Activated naive CD4-positive, alpha-beta T cell treated with anti-CD3 and anti-CD28 coated beads, Interleukin-2, amount 50 U/mL, for 16 hours (primary cell): ENCODE results near the gene RNU5B-1.

Source experiments
- DNase-seq: peaks from one replicate; pipeline ENCODE4 v3.0.0-alpha.2; 2020

RNU5B-1 gene

GRCh38 chr15:65289261-65289854 is 15.1 kb upstream of the RNU5B-1 start:
- no peak for DNase-seq

GRCh38 chr15:65290228-65290627 is 14.2 kb upstream of the RNU5B-1 start:
- no peak for DNase-seq

- DNase-seq, result no peak
Measured at GRCh38 chr15:65292938-65293518, 11.4 kb upstream of the RNU5B-1 start.

GRCh38 chr15:65298731-65299130 is 5.7 kb upstream of the RNU5B-1 start:
- DNase-seq, result no peak

GRCh38 chr15:65300924-65301441 is 3.5 kb upstream of the RNU5B-1 start:
- DNase-seq, result no peak

- no peak for DNase-seq
Measured at GRCh38 chr15:65302061-65302460, 2.4 kb upstream of the RNU5B-1 start.

GRCh38 chr15:65303687-65304380 is 643 bp upstream of the RNU5B-1 start:
- peak; percentile 16 for DNase-seq

- DNase-seq, result peak; percentile 42
Measured at GRCh38 chr15:65305150-65305758, 777 bp downstream of the RNU5B-1 start.

GRCh38 chr15:65305776-65306175 is 1.3 kb downstream of the RNU5B-1 start:
- no peak for DNase-seq

- DNase-seq, result no peak
Measured at GRCh38 chr15:65306551-65306950, 2.1 kb downstream of the RNU5B-1 start.

- no peak for DNase-seq
Measured at GRCh38 chr15:65307978-65308377, 3.5 kb downstream of the RNU5B-1 start.

- no peak for DNase-seq
Measured at GRCh38 chr15:65309882-65310418, 5.5 kb downstream of the RNU5B-1 start.

- DNase-seq, result no peak
Measured at GRCh38 chr15:65310431-65311137, 6.1 kb downstream of the RNU5B-1 start.

GRCh38 chr15:65311760-65312159 is 7.3 kb downstream of the RNU5B-1 start:
- DNase-seq, result no peak

- DNase-seq, result no peak
Measured at GRCh38 chr15:65312400-65312916, 8.0 kb downstream of the RNU5B-1 start.

GRCh38 chr15:65318870-65319356 is 14.4 kb downstream of the RNU5B-1 start:
- peak; percentile 73 for DNase-seq

- DNase-seq, result no peak
Measured at GRCh38 chr15:65323071-65323511, 18.6 kb downstream of the RNU5B-1 start.

- DNase-seq, result no peak
Measured at GRCh38 chr15:65326117-65326526, 21.6 kb downstream of the RNU5B-1 start.

GRCh38 chr15:65326818-65327217 is 22.3 kb downstream of the RNU5B-1 start:
- no peak for DNase-seq

GRCh38 chr15:65327651-65328393 is 23.3 kb downstream of the RNU5B-1 start:
- DNase-seq, result no peak

- no peak for DNase-seq
Measured at GRCh38 chr15:65328506-65329287, 24.2 kb downstream of the RNU5B-1 start.
